NCI-H1417 (cell line): ENCODE measurements around the gene DCN.

Source experiments
- DNase-seq, 3 experiments: peaks; one replicate each; lab custom pipeline; 2025; lab: John Stamatoyannopoulos, UW

DCN gene

DNA sequence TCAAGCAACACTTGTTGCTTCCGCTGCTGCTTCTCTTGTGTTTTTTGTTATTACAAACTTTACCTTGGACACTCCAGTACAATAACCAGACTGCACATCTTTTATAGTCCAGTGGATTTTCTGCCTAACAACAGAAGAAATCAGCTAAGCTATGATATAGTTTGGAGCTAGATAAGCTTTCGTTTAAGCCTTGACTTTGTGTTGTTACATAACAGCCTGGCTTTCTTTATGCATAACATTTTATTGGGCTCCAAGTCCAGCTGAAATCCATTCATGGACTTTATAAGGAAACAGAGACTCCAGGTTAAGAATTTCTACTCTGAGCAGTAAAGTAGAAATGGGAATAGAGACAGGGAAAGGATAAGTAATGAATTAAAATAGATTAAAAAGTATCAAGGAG, 3.5 kb upstream of the DCN start:
- no peak for DNase-seq

DNA sequence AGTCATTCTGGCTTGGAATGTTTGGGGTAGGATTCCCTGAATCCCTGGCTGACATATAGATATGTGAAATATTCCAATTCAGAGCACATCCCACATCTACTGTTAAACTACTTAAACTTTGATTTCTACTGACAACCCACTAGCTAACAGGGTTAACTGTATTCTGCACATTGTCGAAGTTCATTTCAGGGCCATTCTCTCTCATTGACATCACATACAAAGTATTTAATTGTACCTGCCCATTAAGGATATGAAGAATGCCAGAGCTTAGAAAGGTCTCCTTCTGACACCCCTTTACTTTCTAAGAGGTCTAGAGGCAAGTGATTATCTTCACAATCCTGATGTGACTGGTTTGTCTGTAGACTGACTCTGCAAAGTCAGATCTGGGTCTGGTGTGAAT, 2.8 kb upstream of the DCN start:
- no peak for DNase-seq

DNA sequence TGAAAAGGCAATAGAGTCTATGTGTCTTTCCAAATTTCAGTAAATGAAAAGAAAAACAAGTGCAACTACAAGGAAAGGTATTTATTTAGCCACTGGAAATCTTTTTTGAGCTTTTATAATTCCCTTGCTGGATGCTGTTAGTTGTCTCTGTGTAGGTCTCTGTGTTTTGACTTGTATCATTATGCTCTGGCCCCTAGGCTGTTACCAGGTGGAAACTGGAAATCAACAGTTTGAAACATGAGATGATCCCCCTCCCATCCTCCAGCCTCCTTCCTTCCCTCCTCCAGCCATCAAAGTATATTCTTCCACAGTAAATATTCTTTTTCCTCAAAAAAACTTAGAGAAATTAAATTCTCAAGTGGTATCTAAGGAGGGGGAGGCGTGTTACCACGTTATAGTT, 934 bp upstream of the DCN start:
- no peak for DNase-seq

DNA sequence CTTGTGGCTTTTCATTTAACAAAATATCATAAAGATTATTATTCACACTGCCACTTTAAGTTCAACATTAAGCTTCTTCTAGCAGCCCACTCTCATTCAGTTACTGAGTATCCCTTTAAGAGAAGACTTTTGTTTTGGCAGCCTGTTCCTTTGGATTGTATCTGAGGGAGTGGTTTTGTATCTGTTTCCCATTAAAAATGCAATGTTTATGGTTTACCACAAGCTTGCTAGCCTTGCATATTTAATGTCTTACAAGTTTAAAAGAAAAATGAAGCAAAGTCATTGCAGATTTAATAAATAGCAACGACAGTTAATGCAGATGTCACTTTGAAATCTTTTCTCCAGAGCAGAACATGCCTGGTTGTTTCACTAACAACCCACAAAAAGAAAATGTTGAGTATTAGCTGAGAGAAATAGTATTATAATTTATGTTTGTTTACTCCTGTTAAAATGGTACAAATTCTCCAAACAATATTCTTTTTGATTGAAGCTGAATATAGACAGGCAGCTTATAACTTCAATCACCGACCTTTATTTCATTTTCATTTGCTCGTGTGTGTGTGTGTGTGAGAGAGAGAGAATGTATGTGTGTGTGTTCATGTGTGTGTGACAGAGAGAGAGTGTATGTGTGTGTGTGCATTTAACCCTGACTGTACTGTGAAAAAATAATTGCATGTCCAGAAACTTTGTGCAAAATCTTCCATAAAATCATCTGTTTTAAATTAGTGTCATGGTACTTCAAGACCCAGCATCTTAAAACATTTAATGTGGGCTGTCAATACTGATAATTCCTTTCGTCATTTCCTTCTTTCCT, 1.8 kb downstream of the DCN start:
- DNase-seq: no peak

DNA sequence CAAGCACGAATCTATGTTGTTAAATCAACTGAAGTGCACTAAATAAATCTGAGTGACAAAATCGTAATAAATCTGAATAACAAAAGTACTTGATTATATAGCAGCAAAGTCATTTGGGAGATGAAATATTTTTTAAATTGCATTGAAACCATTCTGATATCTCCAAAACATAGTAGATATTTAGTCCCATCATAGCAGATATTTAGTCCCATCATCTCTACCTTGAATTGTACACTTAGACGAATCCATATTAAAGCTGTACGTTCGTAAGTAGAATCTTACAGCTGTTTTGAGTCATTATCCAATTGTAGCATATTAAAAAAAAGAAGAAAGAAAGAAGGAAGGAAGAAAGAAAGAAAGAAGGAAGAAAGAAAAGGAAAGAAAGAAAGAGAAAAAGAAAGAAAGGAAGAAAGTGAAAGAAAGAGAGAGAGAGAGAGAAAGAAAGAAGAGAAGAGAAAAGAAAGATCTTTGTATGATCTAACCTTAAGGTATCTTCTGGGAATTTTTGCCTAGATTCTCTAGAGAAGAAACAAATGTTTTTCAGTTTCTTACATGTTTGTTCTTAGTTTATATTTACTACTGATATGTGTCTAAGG, 2.6 kb downstream of the DCN start:
- DNase-seq: no peak

DNA sequence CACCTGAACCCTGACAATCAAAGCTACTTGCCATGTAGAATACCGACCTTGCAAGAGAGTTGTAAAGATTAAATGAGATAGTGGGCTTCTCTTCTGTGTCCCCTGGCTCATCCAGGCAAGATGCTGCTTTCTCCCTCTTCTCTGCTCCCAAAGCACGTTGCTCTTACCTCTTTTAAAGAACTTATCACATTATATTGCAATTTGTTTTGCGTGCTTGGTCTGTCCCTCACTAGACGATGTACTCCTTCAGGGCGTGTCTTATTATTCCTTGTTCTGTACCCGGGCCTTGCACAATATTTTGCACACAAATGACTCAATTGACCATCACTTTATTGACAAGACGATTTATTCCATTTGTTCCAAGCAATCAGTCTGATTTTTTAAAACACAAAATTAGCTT, 3.3 kb downstream of the DCN start:
- no peak for DNase-seq

DNA sequence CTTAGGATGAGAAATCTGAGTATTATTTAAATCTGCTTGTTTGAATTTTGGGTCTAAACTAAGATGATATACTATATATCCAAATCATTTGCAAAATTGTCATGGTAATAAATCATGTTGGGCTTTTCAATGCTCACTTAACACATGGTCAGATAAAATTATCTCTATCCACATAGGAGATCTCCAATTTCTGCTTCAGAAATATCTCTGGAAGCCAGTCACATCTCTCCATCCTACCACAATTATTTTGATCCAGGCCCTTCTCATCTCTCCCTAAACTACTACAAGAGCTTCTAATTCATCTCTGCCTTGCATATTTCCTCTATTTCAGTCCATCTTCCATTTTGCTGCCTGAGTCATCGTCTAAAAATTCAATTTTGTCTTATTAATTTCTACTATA, 3.8 kb downstream of the DCN start:
- DNase-seq: no peak

DNA sequence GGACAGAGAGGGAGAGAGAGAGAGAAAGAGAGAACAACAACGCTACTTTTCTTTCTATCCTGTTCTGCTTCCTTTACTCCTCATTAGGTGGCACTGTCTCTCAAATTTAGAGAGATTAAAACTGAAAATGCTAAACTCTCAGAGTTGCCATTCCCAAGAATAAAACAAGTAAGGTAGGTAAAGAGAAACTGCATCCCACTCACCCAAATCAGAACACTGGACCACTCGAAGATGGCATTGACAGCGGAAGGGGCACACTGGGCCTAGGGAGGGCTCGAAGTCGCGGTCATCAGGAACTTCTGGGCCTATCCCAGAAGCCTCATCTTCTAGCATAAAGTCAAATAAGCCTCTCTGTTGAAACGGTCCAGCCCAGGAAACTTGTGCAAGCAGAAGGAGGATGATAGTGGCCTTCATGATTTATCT, 4.5 kb downstream of the DCN start:
- DNase-seq: peak in 1 of 3 experiments; percentile 32

DNA sequence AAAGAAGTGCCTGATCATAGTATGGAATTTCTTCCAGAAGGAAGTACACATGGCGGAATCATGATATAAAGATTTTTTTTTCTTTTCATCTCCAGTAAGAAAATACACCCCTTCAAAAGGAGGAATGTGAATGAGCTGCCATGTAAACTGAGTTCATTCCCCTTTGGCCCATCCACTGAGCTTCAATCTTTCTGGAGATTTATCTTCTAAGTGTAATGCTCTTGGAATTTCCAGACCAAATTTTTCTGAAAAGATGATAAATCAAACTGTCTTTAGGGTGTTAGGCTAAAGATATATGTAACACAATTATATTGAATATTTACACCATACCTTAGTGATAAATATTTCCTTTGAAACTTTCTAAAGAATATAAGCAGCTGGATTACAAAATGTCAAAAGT, 5.2 kb downstream of the DCN start:
- DNase-seq: no peak

DNA sequence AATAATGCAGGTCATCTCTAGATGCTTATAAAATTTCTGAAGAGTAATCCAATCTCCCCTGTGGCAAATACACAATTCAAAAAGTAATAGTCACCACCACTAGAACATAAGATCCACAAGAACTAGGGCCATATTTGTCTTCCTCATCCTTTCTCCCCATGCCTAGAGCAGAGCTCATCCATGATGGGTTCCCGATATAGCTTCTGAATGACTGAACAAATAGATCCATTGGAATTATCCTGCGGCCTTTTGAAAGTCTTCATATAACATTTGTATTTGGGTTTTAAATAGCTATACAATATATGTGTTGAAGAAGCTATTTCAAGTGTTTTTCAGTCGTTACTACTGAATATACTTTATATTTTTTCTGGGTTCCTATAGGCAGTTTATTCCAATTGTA, 5.7 kb downstream of the DCN start:
- no peak for DNase-seq

DNA sequence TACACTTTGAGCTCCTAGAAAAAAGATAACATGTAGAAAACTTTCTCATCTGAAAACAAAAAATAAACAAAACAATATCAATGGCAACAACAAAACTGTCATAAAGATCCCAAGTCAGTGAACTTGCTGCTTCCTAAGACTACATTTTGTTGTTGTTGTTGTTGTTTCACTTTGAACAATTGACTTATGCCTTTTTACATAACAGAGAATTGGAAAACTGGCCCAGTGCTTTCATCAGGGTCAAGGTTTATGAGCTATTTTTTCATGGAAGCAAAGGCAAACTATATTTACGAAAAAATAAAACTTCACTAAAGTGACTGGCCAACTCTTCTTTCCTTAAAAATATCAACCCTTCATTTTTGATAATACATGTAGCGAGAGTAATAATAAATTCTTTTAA, 6.3 kb downstream of the DCN start:
- DNase-seq: no peak

DNA sequence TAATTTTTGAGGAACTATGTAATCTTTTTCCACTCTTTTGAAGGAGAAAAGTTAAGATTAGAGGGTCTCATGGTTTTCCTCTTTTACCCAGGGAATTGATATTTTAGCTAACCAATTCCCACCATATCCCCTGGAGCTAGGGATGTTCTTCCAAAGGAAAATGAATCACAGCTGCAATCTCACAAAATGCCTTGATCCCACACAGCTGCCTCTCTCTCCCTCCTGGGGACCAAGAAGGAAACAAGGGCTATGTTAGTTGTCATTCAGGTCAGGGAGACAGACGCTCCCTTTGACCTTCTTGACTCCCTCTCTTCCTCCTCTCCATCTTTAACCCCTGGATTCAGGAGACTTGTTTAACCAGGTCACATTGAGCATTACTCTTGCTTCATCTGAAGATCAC, 9.5 kb downstream of the DCN start:
- DNase-seq: no peak

DNA sequence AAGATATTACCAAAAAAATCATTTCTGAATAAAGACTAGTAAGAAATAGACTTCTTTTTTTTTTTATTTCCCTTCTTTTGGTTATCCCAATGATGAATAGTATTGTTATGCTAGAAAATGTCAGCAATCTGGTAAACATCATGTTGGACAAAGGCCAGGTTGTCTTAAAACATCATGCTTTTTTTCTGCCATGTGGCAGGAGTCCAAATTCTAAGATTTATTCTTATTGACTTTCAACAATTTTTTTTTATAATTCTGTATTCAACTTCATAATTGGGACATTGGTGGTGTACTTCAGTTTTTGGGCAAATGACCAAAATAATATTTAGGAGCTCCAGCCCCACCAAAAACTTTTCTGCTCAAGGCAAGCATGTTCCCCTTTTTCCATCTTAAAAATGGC, 10.5 kb downstream of the DCN start:
- no peak for DNase-seq

DNA sequence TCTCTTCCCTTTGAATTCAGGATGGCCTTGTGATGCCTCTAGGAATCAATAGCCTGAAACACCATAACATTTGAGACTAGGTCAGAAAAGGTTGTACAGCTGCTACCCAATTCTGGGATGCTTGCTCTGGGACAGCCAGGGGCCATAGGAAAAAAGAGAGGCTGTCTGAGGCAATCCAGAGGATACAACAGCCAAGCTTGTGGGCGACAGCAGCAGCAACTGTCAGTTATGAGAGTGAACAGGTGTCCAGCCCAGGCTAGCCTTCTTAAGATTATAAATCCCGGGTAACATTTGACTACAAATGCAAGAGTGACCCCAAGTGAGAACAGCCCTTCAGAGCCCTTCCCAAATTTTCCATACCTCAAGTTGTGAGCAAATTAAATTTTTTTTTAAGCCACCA, 11.1 kb downstream of the DCN start:
- no peak for DNase-seq

DNA sequence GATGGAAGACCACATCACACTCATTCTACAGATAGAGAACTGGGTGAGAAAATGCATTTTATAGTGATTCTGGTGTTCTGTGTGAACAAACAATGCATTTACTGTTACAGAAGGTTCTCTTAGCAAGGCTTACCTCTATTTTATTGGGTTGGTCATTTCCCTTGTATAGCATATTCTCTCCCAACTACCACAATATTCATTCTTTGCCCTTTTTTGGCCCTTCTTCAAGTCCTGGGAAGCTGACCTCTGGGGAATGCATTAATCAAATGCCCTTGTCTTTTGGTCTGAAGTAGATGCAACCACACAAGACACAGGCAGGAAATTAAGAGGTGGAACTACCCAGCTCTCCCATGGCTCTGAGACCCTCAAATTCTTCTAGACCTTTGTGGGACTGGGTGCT, 19.5 kb downstream of the DCN start:
- DNase-seq: no peak

DNA sequence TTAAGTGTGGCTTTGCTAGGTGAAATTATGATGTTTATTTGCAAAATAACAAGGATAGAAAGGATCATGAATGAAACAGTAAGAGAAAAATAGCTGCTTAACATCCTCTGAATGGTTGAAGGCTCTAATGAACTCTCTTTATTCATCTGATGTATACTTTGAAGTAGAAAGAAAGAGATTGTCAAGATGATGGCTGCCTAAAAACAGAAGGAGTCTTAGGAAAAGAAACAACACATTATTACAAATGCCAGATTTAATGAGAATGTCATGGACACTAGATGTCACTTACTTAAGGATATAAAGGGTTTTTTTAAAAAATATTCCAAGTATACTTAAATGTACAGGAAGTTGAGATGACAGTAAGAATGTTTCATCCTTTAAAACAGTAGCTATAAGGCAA, 21.6 kb downstream of the DCN start:
- no peak for DNase-seq

DNA sequence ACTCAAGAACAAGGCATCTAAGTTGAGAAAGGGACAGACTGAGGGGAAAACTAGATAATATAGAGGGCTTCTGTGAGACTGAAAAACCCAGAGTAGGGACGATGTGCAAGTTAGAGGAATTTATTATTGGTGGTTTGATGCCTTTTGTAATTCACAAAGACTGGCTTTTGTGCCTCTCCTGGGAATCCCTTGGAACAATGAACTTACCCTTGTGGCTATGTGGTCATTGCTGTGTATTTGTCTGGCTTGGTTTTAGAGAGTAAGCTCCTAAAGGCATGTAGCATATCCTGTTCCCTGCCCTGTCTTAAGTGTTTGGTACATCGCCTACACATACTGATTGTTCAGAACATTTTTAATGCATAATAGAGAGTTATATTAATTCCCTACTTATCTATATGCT, 26.6 kb downstream of the DCN start:
- no peak for DNase-seq

DNA sequence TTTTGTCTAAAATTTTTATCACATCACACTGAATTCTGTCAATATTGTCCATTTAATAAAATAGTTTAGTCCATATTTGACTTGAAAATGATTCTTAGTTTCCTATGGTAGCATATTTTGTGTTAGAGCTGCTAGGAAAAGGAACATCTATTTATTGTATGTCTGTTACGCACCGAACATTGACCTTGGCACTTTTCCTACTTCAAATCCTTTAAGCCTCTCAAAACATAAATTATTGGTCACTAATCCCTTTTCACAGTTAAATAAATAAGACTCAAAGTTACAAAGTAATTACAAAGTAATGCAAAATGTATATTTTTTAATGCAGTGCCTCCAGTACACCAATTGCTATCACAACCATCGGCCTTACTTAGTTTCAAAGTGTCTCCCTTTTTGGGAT, 28.5 kb downstream of the DCN start:
- no peak for DNase-seq

DNA sequence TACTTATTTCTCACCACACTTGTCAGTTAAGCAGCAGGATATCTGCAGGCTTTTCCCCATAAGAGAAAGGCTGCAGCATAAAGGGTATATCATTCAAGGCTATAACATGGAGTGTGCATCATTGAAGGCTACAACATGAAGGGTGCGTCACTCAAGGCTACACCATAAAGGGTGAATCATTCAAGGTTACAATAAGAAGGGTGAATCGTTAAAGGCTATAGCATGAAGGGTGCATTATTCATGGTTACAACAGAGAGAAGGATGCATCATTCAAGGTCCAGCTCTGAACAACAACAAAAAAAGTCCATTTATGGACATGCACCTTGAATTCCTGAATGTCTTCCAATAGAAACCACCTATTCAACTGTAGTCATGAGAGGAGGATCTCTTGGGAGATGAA, 38.6 kb downstream of the DCN start:
- no peak for DNase-seq

DNA sequence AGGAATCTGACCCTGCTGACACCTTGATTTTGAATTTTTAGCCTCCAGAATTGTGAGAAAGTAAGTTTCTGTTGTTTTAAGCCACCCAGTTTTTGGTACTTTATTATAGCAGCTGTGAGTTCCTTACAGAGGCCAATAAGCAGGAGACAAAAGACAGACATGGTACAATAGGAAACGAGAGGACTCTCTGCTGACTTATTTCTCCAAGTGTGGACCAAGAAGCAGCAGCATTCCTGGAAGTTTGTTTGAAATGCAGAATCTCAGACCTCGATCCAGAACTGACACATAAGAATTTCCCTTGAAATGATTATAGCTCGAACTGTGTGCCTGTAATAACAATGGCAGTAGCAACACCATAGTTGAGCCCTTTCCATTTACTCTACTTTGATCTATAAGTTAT, 39.4 kb downstream of the DCN start:
- no peak for DNase-seq

DNA sequence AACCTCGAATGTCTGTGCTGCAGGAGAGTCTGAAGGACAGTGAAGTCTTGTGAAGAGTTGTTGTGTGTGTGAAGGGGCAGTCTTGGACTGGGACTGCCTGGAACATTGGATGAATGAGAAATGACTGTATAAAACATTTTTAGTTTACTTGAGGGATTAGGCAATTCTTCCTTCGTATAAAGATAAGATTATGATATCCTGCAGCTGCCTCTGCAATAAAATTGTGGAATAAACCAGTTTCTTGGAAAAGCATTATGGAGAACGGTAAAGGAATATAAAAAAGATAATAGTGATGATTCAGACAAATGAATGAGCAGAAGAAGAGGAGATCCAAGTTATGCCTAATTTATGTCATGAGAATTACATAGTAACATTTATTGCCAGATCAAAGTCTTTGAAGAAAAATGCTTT, 40.4 kb downstream of the DCN start:
- no peak for DNase-seq

DNA sequence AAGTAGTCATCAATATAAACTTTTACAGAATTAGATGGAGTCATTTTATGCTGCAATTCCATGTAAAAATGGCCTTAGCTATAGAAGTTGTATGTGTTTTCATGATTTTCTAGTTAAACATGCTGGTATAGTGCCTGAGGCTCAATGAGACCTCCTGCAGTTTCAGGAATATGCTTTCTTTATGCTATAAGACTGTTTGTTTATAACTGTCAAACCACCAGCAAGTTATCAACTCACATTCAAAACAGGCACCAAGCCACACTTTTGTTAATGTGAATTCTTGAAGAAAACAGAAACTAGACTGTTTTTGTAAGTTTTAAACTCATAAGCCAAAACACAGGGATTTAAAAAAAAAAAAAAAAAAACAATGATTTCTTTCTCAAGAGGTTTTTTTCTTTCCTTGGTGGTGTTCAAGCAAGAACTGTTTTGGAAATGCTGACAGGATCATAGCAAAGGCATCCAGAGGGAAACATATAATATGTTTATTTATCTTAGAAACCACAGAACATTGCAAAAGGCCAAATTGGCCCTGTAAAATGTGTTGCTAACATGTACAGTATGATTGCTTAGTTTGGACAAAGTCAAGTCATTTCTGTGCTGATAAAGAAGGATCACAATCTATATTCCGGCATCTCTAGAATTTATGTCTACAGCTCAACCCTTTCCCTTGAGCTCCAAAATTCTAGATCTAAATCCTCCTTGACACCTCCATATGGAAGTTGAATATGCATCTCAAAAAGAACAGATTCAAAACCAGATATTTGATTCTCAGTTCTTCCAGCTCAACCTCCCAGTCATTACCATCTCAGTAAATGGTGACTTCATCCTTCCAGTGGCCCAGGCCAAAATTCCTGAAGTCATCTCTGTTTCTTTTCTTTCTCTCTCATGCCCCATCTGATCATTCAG, 42.3 kb downstream of the DCN start:
- peak in 1 of 3 experiments; percentile 46 for DNase-seq

DNA sequence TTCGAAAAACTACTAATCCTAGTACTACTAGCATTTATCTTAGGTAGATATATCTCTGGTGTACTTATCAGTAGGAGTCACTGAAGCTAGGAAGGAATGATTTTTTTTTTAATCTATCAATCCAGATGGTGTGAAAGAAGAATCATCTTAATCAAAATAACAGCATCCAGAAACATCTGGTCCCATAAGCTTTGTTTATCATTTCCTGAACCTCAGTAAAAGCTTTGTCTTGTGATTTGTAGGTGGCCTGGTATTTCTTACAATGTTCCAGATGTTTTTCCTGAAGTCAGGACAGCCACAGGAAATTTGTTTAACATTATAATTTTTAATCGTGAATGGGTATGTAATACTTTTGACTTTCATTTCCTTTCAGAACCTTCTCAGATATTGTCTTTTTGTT, 43.3 kb downstream of the DCN start:
- no peak for DNase-seq
